T-helper 2 cell (primary cell): ENCODE results near the gene SERPINB6.
"Not testable (repeated sequence)": the region's sequence is repeated elsewhere in the genome, so short reads cannot be mapped to it uniquely, and the experiment has no call there.

Source experiments
- DNase-seq, 5 experiments: peaks; one replicate each; pipeline versions ENCODE4 v3.0.0 to v3.0.0-alpha.2; 2012 to 2022

The SERPINB6 gene

DNA sequence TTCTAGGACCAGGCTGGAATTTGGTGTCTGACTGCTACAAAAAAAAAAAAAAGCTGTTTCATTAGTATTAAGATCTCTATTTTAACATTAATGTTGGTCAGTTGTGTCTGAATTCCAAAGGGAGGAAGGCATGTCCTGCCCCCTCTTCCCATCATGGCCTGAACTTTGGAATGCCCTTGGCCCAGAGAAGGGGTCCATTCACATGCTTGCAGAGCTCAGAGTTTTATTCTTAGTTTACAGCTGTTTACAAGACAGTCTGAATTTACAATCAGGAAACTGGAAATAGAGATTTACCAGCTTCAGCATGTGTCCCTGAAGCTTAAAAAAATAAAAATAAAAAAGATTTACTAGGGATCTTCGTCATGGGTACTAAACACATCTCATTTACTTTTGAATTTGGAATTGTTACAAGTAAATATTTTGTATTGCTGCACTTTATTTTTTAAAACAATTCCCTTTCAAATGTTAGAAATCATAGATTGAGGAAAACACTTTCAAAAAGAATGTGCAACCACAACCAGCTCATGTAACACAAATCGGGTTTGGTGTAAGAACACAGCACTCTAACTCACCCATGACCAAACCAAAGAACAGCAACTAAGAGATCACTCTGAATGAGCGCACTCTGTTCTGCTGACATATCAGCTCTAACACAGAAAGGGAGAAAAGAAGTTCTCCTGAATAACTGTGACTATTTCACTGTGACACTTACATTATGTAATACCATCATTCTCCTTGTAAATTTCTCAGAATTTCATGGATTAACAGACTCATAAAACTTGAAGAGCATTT lies 6.6 kb upstream of the SERPINB6 start:
- peak in 1 of 5 experiments; percentile 19 for DNase-seq

DNA sequence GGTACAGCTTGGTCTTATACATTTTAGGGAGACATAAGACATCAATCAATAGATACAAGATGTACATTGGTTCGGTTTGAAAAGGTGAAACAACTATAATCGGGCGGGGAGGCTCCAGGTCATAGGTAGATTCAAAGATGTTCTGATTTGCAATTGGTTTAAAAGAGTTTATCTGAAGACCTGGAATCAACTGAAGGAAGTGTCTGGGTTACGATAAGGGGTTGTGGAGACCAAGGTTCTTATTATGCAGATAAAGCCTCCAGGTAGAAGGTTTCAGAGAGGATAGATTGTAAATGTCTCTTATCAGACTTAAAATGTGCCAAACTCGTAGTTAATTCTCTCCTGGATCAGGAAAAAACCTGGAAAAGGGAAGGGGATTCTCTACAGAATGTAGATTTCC lies 5.9 kb upstream of the SERPINB6 start:
- no peak for DNase-seq

DNA sequence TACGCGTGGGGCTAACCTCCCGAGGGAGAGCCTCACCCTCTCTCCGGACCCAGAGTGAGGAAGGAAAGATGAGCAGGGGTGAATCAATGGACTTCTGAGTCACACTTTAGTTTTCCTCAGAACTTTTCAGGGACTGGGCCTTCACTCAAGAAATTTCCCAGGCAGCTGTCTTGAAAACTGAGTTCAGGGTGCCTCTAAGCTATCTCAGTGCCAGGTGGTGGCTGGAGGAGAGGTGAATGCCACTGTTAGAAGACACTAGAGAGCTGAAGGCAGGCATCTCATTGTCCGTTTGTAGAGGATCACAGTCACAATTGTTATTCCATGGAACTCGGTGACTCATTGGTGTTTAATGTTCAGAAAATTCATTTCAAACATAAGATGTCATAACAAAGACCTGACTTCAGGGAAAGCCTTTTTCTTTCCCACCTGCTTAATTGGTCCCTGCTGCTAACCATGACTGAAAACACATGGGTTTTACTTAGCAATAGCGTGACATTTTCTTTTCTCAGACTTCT lies 5.3 kb upstream of the SERPINB6 start:
- peak in 1 of 5 experiments; percentile 37 for DNase-seq

DNA sequence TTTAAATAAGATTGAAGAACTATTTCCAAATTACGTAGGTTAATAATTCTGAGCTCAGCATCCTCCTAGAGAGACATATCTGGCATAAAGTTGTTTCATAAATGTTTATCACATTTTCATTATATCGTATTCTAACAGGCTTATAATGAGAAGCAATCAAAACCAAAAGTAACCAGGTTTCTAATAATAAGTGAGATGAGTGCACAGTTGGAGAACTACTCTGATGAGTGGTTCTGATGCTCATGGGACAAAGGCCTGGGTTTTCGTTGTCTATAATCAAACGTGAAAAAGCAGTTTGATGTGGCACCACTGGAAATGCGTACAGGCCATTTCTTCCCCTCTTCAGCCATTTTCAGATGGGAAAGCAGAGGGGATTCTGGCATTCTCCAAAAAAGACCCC lies 4.7 kb upstream of the SERPINB6 start:
- peak in 1 of 5 experiments; percentile 25 for DNase-seq

DNA sequence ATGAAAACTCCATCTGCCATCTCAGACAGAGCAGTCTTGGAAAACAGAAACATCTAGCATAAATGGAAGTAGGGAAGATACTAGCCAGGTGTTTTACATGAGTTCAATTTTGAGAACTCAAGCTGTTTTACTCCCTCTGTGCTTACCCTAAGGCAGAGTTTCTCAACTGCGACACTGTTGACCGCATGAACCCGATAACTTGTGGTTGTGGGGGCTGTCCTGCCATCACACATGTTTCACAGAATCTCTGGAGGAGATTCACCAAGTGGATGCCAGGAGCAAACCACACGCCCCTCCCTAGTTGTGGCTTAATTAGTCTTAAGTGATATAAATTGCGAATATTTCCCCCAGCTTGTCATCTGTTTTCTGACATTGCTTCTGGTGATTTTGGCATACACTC lies 2.3 kb upstream of the SERPINB6 start:
- peak in 1 of 5 experiments; percentile 39 for DNase-seq

DNA sequence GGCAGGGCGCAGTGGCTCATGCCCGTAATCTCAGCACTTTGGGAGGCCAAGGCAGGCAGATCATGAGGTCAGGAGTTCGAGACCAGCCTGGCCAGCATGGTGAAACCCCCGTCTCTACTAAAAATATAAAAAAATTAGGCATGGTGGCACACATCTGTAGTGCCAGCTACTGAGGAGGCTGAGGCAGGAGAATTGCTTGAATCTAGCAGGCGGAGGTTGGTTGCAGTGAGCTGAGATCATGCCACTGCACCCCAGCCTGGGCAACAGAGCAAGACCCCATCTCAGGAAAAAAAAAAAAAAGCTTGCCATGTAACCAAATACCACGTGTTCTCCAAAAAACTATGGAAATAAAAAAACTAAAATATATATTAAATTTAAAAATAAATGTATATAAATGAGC lies 1.8 kb upstream of the SERPINB6 start:
- not testable (repeated sequence) for DNase-seq

DNA sequence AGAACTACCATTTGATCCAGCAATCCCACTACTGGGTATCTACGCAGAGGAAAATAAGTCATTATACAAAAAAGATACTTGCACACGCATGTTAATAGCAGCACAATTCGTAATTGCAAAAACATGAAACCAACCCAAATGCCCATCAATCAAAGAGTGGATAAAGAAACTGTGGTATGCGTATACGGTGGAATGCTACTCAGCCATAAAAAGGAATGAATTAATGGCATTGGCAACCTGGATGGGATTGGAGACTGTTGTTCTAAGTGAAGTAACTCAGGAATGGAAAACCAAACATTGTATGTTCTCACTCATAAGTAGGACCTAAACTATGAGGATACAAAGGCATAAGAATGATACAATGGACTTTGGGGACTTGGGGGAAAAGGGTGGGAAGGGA lies 1.3 kb upstream of the SERPINB6 start:
- not testable (repeated sequence) for DNase-seq

DNA sequence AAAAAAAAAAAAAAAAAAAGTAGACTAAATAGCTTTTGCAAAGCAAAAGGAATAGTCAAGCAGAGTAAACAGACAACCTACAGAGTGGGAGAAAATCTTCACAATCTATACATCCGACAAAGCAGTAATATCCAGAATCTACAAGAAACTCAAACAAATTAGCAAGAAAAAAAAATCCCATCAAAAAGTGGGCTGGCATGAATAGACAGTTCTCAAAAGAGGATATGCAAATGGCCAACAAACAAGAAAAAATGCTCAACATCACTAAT lies 786 bp upstream of the SERPINB6 start:
- DNase-seq = not testable (repeated sequence)

DNA sequence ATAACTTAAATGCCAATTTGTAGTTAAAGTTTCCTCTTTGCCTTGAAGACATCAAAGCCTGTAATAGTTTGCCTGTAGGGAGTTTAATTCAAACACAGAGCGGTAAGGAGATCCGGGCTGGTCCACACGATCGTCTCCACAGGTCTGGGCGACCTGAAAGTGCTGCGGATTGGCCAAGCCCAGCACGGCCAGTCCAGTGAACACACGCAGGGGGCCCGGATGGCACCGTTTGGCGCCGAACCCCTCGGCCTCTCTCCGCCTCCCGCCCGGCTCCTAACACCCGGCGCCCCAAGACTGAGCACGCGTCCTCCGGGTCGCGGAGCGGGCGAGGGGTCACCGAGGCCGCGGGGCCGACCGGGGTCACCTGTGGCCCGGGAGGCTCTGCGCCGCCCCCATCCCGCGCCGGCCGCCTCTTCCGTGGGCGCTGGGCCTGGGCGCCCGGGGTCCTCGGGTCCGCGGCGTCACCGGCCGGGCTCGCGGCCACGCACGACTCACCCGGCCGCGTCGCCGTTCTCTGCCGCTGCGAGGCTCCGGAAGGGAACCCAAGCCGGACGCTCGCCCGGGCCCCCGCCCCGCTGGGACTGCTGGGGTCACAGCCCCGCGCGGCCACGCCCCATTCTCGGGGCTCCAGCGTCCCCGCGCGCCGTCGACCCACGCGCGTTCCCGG lies 481 bp downstream of the SERPINB6 start:
- peak in 4 of 5 experiments; percentile 25 to 56 (median 28) for DNase-seq

DNA sequence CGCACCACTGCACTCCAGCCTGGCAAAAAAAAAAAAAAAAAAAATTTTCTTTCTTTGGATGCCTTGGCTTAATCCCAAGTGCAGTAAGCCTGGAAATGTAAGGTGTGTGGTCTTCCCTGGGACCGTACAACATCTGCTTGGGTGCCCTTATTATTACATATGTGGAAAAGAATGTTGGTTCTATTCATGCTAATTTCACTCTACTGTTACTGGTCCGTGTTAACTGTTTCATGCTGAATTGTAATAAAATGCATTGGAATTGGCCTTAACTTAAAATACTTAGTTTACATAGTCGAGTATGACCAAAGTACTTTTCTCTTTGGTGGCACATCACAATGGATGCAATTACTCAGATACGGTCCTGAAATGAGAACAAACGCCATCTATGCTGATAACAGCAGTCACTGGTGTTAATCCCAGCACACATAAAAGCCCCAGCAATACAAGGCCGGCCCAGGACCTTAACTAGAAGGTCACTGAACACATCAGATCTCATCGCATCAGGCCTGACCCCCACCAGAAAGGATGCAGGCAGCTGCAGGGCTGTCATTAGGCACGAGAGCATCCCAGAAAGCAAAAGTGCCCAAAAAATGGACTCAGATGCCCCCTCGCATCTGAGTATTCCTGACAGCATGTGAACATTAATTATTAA lies 1.2 kb downstream of the SERPINB6 start:
- DNase-seq = no peak

DNA sequence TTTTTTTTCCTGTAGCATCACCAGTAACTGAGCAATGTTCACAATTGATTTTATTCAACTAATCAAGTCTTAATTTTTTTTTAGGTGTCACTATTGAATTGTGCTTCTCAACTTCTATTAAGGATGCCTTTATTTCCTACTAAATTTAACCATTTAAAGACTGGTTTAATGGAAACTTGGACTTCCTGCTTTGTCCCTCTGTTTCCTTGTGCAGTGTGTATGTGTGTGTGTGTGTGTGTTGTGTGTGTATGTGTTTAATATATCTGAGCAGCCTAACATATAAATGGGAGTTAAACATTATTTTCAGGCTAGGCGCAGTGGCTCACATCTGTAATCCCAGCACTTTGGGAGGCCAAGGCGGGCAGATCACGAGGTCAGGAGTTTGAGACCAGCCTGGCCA lies 1.8 kb downstream of the SERPINB6 start:
- DNase-seq = no peak

DNA sequence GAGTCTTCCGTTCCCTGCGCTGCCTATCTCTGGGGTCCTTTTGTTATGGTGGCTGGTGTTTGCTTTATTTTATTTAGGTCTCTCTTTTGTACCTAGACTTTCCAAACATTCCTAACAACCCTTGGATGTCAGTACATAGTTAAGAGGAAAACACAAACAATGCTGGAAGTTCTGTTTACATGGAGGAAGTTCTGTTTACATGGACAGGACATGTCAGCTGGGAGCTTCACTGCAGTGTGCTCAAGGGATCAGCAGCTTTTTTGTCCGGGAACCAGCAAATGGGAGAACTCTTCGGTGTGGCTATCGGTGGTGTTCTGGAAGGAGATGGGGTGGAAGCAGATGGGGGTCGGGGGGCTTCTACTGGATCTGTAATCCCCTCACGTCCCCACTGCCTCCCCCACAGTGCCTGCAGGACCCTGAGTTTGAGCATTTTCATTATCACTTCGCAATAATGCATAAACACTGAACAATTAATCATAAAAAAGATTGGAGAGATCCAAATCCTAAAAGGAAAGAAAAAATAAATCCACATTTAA lies 2.7 kb downstream of the SERPINB6 start:
- DNase-seq = no peak

DNA sequence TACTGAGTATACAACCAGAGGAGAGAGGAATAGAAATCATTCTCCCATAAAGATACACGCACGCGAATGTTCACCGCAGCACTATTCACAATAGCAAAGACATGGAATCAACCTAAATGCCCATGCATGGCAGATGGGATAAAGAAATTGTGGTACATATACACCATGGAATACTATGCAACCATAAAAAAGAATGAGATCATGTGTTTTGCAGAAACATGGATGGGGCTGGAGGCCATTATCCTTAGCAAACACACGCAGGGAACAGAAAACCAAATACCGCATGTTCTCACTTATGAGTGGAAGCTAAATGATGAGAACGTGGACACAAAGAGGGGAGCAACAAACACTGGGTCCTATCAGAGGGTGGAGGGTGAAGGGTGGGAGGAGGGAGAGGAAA lies 3.4 kb downstream of the SERPINB6 start:
- DNase-seq = no peak

DNA sequence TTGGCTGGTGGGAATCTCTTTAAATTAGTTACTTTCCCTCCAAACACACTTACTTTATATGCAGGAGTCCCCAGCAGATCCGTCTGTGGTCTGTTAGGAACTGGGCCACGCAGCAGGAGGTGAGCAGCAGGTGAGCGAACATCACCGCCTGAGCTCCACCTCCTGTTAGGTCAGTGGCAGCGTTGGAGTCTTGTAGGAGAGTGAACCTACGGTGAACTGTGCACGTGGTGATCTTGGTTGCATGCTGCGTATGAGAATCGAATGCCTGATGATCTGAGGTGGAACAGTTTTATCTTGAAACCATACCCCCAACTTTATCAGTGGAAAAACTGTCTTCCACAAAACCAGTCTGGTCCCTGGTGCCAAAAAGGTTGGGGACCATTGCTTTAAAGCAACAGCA lies 5.0 kb downstream of the SERPINB6 start:
- no peak for DNase-seq

DNA sequence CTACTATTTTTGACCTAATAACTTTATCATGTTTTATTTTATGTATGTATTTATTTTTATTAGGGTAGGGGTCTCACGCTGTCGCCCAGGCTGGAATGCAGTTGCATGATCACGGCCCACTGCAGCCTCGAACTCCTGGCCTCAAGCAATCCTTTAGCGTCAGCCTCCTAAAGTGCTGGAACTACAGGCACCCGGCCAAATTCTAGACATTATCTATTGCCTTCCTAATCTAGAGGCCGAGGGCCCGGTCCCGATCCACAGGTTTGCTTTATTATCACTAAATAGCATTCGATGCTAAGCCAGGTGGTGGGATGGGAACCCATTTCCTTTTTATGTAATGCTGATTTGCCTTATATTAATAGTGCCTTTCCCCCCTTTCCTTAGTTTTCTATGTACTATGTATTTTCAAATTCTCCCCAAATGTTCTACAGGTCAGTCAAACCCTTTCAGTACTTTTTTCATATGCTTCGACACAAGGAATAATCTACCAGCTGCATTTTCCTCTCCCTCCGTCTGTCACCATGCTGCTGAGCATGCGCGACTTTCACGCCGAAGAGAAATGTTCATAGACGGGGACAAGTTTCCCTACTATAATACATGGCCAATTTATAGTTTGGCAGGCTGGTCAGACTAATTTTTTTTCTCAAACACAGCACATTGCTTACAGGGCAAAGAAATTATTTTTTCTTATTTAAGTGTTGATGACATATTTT lies 6.4 kb downstream of the SERPINB6 start:
- DNase-seq = no peak

DNA sequence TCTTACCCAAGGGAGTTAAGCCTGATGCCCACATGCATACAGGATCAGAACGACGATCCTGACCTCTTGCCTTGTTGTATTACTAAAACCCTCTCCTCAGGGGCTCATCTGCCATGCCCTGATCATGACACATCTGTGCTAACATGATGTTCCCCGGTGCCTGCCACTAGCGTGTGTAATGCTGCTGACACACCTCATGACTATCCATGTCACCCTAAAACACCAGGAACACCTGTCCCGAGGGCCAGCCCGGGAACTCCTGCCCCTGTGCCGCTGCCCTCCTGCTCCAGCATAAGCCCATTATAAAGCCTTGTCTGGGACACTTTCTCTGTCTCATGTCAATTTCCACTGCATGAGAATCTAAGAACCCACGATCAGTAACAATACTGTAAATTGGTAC lies 7.6 kb downstream of the SERPINB6 start:
- no peak for DNase-seq

DNA sequence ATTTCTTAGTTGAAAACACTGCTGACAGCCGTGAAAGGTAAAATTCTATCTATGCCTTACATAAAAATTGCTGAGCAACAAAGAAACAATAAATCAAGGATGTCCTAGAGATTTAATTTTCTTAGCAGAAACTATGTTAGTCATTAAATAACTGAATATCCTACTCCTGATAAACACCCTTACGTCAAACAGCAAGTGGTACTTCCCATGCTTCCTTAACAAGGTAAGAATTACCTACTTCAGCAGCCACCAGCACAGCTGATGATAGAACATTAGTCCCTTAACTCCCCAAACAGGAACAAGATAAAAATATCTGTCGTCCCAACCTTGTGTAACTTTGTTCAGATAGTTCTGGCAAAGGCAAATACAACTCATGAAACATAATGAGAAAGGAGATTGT lies 8.7 kb downstream of the SERPINB6 start:
- no peak for DNase-seq

DNA sequence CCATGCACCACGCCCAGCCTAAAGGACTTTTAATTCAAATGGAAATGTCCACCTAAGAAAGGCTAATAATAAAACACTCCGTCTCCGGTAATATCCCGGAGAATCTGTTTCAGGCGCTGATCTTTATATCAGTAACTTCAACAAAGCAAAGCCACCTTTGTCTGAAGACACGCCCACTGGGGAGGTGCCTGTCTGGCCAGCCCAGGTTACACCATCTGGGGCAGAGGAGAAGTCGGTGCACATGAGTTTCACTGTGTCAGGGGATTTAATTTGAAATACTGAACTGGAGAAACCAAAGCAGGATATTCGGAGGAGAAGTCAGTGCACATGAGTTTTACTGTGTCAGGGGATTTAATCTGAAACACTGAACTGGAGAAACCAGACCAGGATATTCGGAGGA lies 9.4 kb downstream of the SERPINB6 start:
- no peak for DNase-seq

DNA sequence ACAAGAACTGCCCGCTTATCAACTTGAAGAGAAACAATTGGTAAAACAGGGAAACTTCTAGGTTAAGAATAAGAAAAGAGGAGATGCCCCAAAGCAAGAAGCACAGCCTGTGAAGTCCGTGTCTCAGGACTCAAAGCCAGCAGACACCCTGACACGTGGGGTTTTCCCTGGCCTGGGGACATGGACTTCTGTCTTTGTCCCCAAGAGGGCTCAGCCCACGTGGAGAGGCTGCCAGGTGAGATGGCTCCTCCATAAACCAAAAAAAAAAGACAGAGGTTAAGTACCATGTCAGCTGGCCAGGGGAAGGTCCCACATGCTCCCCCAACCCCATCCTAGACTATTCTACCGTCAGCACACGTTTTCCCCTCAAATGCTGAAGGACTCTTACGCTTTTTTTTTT lies 9.9 kb downstream of the SERPINB6 start:
- no peak for DNase-seq

DNA sequence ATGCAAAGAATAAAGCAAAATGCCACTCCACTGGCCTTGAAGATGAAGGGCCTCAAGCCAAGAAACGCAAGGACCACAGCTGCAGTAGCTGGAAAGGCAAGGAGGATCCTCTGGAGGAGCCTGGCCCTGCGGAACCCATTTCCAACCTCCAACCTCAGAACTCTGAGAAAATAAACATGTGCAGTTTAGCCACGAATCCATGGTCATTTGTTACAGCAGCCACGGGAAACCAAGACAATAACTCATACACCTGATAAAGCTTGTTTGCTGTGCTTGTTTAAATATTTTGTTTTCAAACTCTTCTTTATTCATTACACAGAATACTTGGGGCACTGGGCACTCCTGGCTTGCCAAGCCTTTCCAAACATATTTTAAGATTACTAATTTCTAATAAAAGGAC lies 10.4 kb downstream of the SERPINB6 start:
- no peak for DNase-seq

DNA sequence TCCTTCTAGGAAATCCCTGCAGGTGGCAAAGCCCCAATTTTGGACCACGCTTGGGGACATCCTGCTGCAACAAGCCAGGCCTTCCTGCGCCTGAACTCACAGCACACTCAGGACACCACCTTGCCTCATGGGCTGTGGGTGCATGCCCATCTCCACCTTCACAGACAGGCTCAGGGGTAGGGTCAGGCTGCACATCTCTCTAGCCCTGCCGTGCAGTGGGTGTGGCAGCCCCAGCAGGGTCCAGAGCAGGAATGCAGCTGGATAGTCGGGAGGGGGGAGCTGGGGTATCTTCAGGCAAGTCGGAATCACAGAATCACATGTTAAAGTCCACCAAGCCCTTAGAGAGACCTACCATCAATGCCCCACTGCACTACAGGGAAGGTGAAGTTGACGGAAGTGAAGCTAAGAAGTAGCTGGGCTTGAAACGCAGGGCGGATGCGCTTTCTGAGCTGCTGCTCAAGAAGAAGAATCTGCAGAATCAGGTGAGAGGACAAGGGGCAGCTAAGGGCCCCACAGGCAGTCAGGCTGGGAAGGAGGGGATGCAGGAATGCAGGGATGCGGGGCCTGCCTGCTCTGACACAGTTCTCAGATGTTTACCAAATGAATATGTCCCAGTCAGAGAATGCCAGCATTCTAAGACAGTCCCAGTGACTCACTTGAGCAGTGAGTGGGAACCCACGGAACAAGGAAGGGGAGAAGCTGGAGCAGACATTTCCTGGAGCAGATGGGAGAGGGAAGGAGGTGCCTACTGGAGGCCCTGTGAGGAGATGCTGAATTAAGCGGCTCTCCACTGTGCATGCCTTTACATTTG lies 11.3 kb downstream of the SERPINB6 start:
- DNase-seq = no peak

DNA sequence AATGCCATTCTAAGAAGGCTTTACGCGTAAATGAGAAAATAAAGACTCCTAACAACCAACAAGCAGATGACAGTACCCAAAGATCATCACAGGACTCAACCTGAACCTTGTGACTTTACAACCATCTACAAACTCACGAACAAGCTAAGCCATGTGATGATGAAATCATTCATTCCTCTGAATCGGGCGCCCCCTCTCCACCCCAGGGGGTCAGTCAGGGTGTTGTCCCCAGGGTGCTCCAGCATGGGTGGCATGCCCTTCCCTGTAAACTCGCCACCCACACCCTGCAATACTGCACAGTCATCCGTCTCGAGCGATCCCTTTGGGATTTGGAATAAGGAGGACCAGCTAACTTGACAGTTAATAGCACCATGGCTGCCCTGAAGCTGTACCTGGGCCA lies 12.6 kb downstream of the SERPINB6 start:
- no peak for DNase-seq
